B cell (primary cell): ENCODE data around the gene NOL3. TPM values are rescaled to one million over a fixed set of nuclear protein-coding genes. Genes with fewer than 3 reads are reported as not detected.

Experiments used
- ATAC-seq: fragments of 200-7000 bp; cut with Tn5 transposase; one replicate; pipeline ENCODE4 v1.10.0; 2021; ENCODE audit warnings: low read depth, mild to moderate bottlenecking, moderate number of reproducible peaks, moderate library complexity
- CTCF ChIA-PET: fragments of 350-600 bp; sonication (Branson Sonifier 250); formaldehyde crosslinking; loops from one replicate; lab custom pipeline; 2021; ENCODE audit warnings: antibody characterized with exemption, inconsistent platforms; lab: Charles Lee
- POLR2A ChIA-PET: fragments of 350-600 bp; sonication (Branson Sonifier 250); formaldehyde crosslinking; loops from one replicate; lab custom pipeline; 2021; ENCODE audit warnings: antibody characterized with exemption; lab: Charles Lee
- DNase-seq: peaks from one replicate; pipeline ENCODE4 v3.0.0; 2013
- H2AFZ ChIP-seq: 2 replicates; pipeline ENCODE4 v1.6.1; 2012; ENCODE audit warnings: mild to moderate bottlenecking, low read depth, low read length; ENCODE audit not compliant: insufficient read depth, poor library complexity, severe bottlenecking
- H3K27ac ChIP-seq, 2 donors: 1 replicate in 1 of 2; 2 replicates in 1 of 2; pipeline ENCODE4 v1.5.1; 2012 to 2013; ENCODE audit warnings: low read length in 2 of 2, mild to moderate bottlenecking in 2 of 2, moderate library complexity in 1 of 2
- H3K27me3 ChIP-seq, 4 experiments: fragments of 200-600 bp in 1 of 4; sonication (generic) in 1 of 4; replicated peaks in 1 of 4; 1 replicate in 2 of 4; 2 replicates in 2 of 4; pipeline versions ENCODE4 v1.6.1 to v1.7.0; 2013 to 2016; ENCODE audit warnings: low read length in 3 of 4, mild to moderate bottlenecking in 2 of 4, mixed read lengths in 1 of 4, moderate library complexity in 1 of 4; ENCODE audit not compliant: insufficient read depth in 4 of 4, control insufficient read depth in 3 of 4; ENCODE audit errors: control extremely low read depth in 1 of 4
- H3K36me3 ChIP-seq, 2 experiments: replicated peaks in 1 of 2; 1 replicate in 1 of 2; 2 replicates in 1 of 2; pipeline versions ENCODE4 v1.6.1 to v1.7.1; 2013; ENCODE audit warnings: low read length in 1 of 2; ENCODE audit not compliant: insufficient read depth in 2 of 2, control insufficient read depth in 1 of 2; ENCODE audit errors: control extremely low read depth in 1 of 2, extremely low read depth in 1 of 2
- H3K4me1 ChIP-seq, 2 donors: fragments of 200-600 bp in 1 of 2; sonication (generic) in 1 of 2; 1 replicate in 1 of 2; 2 replicates in 1 of 2; pipeline versions ENCODE4 v1.5.1 to v1.6.1; 2013 to 2017; ENCODE audit warnings: low read length in 2 of 2; ENCODE audit not compliant: control insufficient read depth in 2 of 2, insufficient read depth in 2 of 2
- H3K4me2 ChIP-seq: replicated peaks from 2 replicates; pipeline ENCODE3; 2012; ENCODE audit warnings: mild to moderate bottlenecking, low read depth, low read length; ENCODE audit not compliant: poor library complexity, severe bottlenecking
- H3K4me3 ChIP-seq, 5 experiments: fragments of 200-600 bp in 1 of 5; sonication (generic) in 1 of 5; 1 replicate in 3 of 5; 2 replicates in 2 of 5; pipeline versions ENCODE4 v1.5.1 to v1.7.0; 2011 to 2016; ENCODE audit warnings: low read length in 4 of 5, mild to moderate bottlenecking in 4 of 5, low read depth in 2 of 5, control low read depth in 1 of 5, moderate library complexity in 1 of 5; ENCODE audit not compliant: insufficient read depth in 1 of 5; ENCODE audit errors: control extremely low read depth in 1 of 5, extremely low read depth in 1 of 5
- H3K79me2 ChIP-seq: fragments of 200-600 bp; sonication (generic); one replicate; pipeline ENCODE4 v1.6.0; 2016; ENCODE audit warnings: low read length; ENCODE audit not compliant: control insufficient read depth, insufficient read depth
- H3K9ac ChIP-seq: fragments of 200-600 bp; sonication (generic); 2 replicates; pipeline ENCODE4 v1.6.1; 2017; ENCODE audit warnings: mild to moderate bottlenecking, low read length, moderate library complexity
- H3K9me3 ChIP-seq, 3 donors: one replicate each; pipeline versions ENCODE4 v1.6.1 to v1.7.1; 2013; ENCODE audit warnings: low read length in 2 of 3; ENCODE audit not compliant: control insufficient read depth in 2 of 3, insufficient read depth in 1 of 3; ENCODE audit errors: control extremely low read depth in 1 of 3
- H4K20me1 ChIP-seq: 2 replicates; pipeline ENCODE4 v1.6.0; 2012; ENCODE audit warnings: mild to moderate bottlenecking, low read length; ENCODE audit not compliant: insufficient read depth, control insufficient read depth, poor library complexity, severe bottlenecking
- H3K27ac Mint-ChIP-seq: one replicate; pipeline ENCODE4 v1.8.0; 2021; ENCODE audit warnings: mixed read lengths
- H3K27me3 Mint-ChIP-seq: one replicate; pipeline ENCODE4 v1.8.0; 2021; ENCODE audit warnings: mixed read lengths
- H3K4me1 Mint-ChIP-seq: one replicate; pipeline ENCODE4 v1.8.0; 2021; ENCODE audit warnings: mixed read lengths
- H3K4me3 Mint-ChIP-seq: one replicate; pipeline ENCODE4 v1.8.0; 2021; ENCODE audit warnings: mixed read lengths
- H3K9me3 Mint-ChIP-seq: one replicate; pipeline ENCODE4 v1.8.0; 2022; ENCODE audit warnings: mixed read lengths; ENCODE audit not compliant: insufficient read depth
- EZH2 ChIP-seq: IDR thresholded peaks from 2 replicates; pipeline ENCODE4 v1.6.1; 2012; ENCODE audit warnings: borderline replicate concordance, low read depth, mild to moderate bottlenecking, moderate library complexity, low read length; ENCODE audit not compliant: insufficient read depth, poor library complexity, severe bottlenecking
- WGBS: methylation state at CpG from one replicate; pipeline ENCODE4 v1.1.5; 2013; ENCODE audit warnings: missing lambda C conversion rate; ENCODE audit not compliant: insufficient coverage; 5-methylcytosine and 5-hydroxymethylcytosine counted together
- intact Hi-C: fragments of 100-400 bp; cut with micrococcal nuclease; formaldehyde crosslinking; loops from one replicate; pipeline ENCODE4 v1.10.0; 2022
- polyA plus RNA-seq: library from polyadenylated mRNA; depleted of rRNA; stranded (reverse); fragments of >200 nt; gene quantifications from 2 replicates; pipeline ENCODE4 v1.2.3, GENCODE V29; 2012
- total RNA-seq, 2 donors: library from RNA; stranded (reverse); fragments of 120-200 nt in 1 of 2; gene quantifications; 1 replicate in 1 of 2; 2 replicates in 1 of 2; pipeline versions ENCODE4 v1.2.3 to v1.2.4, GENCODE V29; 2013 to 2022
- TF ChIP-seq, protein P1 (sequence below): fragments of 200-600 bp; IDR thresholded peaks from one replicate; pipeline ENCODE4 v1.8.0; 2022; ENCODE audit warnings: antibody characterized with exemption, mild to moderate bottlenecking

NOL3 gene
- total and polyA plus RNA-seq, 2 donors (not counting 1 experiment from before 2014, with no cell fraction given), result 0.60 to 0.96 TPM

DNA sequence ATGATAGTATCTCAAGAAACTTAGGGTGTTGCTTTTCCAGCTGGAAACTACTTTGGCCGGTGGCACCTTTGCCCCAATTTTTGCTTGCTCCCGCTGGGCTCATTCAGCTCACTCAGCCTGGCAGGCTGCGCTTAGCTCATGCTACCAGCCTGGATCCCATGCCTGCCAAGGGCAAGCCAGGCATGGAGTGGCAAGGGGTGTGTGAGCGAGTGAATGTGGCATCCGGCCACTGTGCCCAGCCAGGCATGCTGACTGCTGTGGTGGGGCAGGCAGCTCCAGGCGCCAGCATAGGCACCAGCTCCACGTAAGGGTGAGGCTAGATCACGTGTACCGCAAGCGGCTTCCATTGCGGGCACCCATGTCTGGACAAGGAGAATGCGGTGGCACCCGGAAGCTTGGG lies 28.9 kb upstream of the NOL3 start:
- H3K27ac ChIP-seq, result no peak overlapping the region
- H3K79me2 ChIP-seq, result no peaks in the 10 kb centered on the region
- CTCF ChIA-PET, result interaction anchor here (1.1 to 1.6 kb wide), 4 partner anchors 14 to 123 kb away, joined by 3 to 6 read pairs (median 4); no protein-coding TSS in a partner anchor
- H3K4me1 ChIP-seq, result no peaks in the 10 kb centered on the region
- Mint-ChIP-seq H3K27me3 (no peaks in the 10 kb centered on the region), H3K9me3 (no peaks in the 10 kb centered on the region), H3K27ac (no peak overlapping the region), H3K4me3 (no peak overlapping the region), H3K4me1 (no peaks in the 10 kb centered on the region)
- no peak for ATAC-seq
- H3K4me3 ChIP-seq, result no peak overlapping the region
- H3K9ac ChIP-seq, result no peak overlapping the region
- no peak for DNase-seq
- 96% methylated on average over 13 of the region's 13 CpGs for WGBS
- H3K27me3 ChIP-seq, result no peaks in the 10 kb centered on the region
- intact Hi-C loops, result no loop called here
- no peak for TF ChIP-seq EZH2
- TF ChIP-seq, protein P1, sequence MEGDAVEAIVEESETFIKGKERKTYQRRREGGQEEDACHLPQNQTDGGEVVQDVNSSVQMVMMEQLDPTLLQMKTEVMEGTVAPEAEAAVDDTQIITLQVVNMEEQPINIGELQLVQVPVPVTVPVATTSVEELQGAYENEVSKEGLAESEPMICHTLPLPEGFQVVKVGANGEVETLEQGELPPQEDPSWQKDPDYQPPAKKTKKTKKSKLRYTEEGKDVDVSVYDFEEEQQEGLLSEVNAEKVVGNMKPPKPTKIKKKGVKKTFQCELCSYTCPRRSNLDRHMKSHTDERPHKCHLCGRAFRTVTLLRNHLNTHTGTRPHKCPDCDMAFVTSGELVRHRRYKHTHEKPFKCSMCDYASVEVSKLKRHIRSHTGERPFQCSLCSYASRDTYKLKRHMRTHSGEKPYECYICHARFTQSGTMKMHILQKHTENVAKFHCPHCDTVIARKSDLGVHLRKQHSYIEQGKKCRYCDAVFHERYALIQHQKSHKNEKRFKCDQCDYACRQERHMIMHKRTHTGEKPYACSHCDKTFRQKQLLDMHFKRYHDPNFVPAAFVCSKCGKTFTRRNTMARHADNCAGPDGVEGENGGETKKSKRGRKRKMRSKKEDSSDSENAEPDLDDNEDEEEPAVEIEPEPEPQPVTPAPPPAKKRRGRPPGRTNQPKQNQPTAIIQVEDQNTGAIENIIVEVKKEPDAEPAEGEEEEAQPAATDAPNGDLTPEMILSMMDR, result no peak
- POLR2A ChIA-PET, result interaction anchor here (0.6 kb wide), 1 partner anchor 87 kb away, joined by 7 read pairs; no protein-coding TSS in a partner anchor
- H2AFZ ChIP-seq, result no peak overlapping the region
- no peaks in the 10 kb centered on the region for H3K9me3 ChIP-seq
- peaks cover 2 to 71% of the 10 kb centered on the region in 2 experiments for H3K36me3 ChIP-seq
- H3K4me2 ChIP-seq, result no peak overlapping the region
- H4K20me1 ChIP-seq, result no peaks in the 10 kb centered on the region

DNA sequence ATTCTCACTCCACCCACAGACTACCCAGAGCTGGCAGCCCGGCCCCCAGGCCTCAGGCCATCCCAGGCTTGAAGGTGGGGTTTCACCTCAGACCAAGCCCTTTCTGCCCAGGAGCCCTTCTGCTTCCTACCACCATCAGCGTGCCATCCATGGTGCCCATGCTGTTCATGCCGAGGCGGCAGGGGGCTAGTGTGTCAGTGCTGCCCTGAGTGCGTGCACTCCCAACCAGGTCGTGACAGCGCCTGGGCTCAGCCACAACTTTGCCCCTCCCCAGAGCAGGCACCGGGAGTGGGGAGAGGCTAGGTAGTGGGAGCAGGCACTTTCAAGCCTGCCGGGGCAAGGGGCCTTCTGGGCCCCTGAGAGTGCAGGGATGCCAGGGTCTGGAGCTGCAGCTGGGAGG lies 28.0 kb upstream of the NOL3 start:
- no peak overlapping the region for H3K27ac Mint-ChIP-seq
- Histone ChIP-seq H3K9me3 (no peaks in the 10 kb centered on the region), H3K36me3 (peaks cover 2 to 80% of the 10 kb centered on the region in 2 experiments), H4K20me1 (no peaks in the 10 kb centered on the region), H3K79me2 (no peaks in the 10 kb centered on the region), H3K27me3 (no peaks in the 10 kb centered on the region), H3K27ac (no peak overlapping the region), H3K9ac (no peak overlapping the region), H3K4me3 (no peak overlapping the region), H3K4me2 (no peak overlapping the region), H3K4me1 (no peaks in the 10 kb centered on the region), H2AFZ (no peak overlapping the region)
- intact Hi-C loops, result no loop called here
- 99% methylated on average over 9 of the region's 9 CpGs for WGBS
- H3K27me3 Mint-ChIP-seq, result no peaks in the 10 kb centered on the region
- POLR2A ChIA-PET, result no interaction called here
- no peak for TF ChIP-seq EZH2
- TF ChIP-seq, protein P1, result no peak
- DNase-seq (no peak), ATAC-seq (no peak)
- H3K9me3 Mint-ChIP-seq, result no peaks in the 10 kb centered on the region
- CTCF ChIA-PET, result interaction anchor here (1.6 kb wide), 2 partner anchors 13 to 41 kb away, joined by 5 to 6 read pairs; no protein-coding TSS in a partner anchor
- no peaks in the 10 kb centered on the region for H3K4me1 Mint-ChIP-seq
- no peak overlapping the region for H3K4me3 Mint-ChIP-seq
